Neural progenitor cell (in vitro differentiated cells): Measurements from ENCODE around the gene GABBR2. TPM values are rescaled to one million over a fixed set of nuclear protein-coding genes. Genes with fewer than 3 reads are reported as not detected.

ENCODE experiments used
- DNase-seq: peaks from one replicate; pipeline ENCODE4 v3.0.0-alpha.2; 2016; ENCODE audit warnings: low spot score
- H2AFZ ChIP-seq: fragments of 200-600 bp; sonication (generic); replicated peaks from 2 replicates; pipeline ENCODE4 v1.6.1; 2016; ENCODE audit warnings: antibody characterized with exemption
- H3F3A ChIP-seq: fragments of 200-600 bp; sonication (generic); 2 replicates; pipeline ENCODE4 v1.6.1; 2016; ENCODE audit warnings: antibody characterized with exemption, low read depth
- H3K27ac ChIP-seq: fragments of 200-600 bp; sonication (generic); 2 replicates; pipeline ENCODE4 v1.5.1; 2016; ENCODE audit warnings: mild to moderate bottlenecking
- H3K27me3 ChIP-seq: fragments of 200-600 bp; sonication (generic); 2 replicates; pipeline ENCODE4 v1.6.1; 2016; ENCODE audit warnings: mild to moderate bottlenecking, moderate library complexity
- H3K36me3 ChIP-seq: fragments of 200-600 bp; sonication (generic); 2 replicates; pipeline ENCODE4 v1.5.1; 2016
- H3K4me1 ChIP-seq: fragments of 200-600 bp; sonication (generic); 2 replicates; pipeline ENCODE4 v1.6.1; 2016; ENCODE audit warnings: mixed run types
- H3K4me2 ChIP-seq: fragments of 200-600 bp; sonication (generic); 2 replicates; pipeline ENCODE4 v1.6.1; 2016
- H3K4me3 ChIP-seq: fragments of 200-600 bp; sonication (generic); 2 replicates; pipeline ENCODE4 v1.5.1; 2016
- H3K79me2 ChIP-seq: fragments of 200-600 bp; sonication (generic); 2 replicates; pipeline ENCODE4 v1.6.1; 2016; ENCODE audit warnings: low read depth
- H3K9ac ChIP-seq: fragments of 200-600 bp; sonication (generic); 2 replicates; pipeline ENCODE4 v1.6.1; 2016
- H3K9me3 ChIP-seq: fragments of 200-600 bp; sonication (generic); 2 replicates; pipeline ENCODE4 v1.5.1; 2016; ENCODE audit warnings: low read depth
- H4K20me1 ChIP-seq: fragments of 200-600 bp; sonication (generic); 2 replicates; pipeline ENCODE4 v1.6.1; 2016; ENCODE audit warnings: low read depth
- H3K27ac Mint-ChIP-seq: 3 replicates; pipeline ENCODE4 v1.8.0; 2021; ENCODE audit warnings: mixed read lengths
- H3K27me3 Mint-ChIP-seq: 2 replicates; pipeline ENCODE4 v1.8.0; 2022; ENCODE audit warnings: low read depth, mild to moderate bottlenecking, inconsistent platforms, moderate library complexity, mixed read lengths; ENCODE audit not compliant: insufficient read depth
- H3K36me3 Mint-ChIP-seq: 3 replicates; pipeline ENCODE4 v1.8.0; 2021; ENCODE audit warnings: mixed read lengths
- H3K4me1 Mint-ChIP-seq: 3 replicates; pipeline ENCODE4 v1.8.0; 2021; ENCODE audit warnings: mixed read lengths
- H3K4me3 Mint-ChIP-seq: 3 replicates; pipeline ENCODE4 v1.8.0; 2021; ENCODE audit warnings: mild to moderate bottlenecking, moderate library complexity, mixed read lengths
- H3K9me3 Mint-ChIP-seq: 3 replicates; pipeline ENCODE4 v1.8.0; 2020; ENCODE audit warnings: mixed read lengths
- CTCF ChIP-seq: fragments of 200-600 bp; sonication (generic); IDR thresholded peaks from 2 replicates; pipeline ENCODE4 v1.5.1; 2017; ENCODE audit warnings: antibody characterized with exemption, mild to moderate bottlenecking
- EZH2 ChIP-seq: fragments of 200-600 bp; sonication (generic); IDR thresholded peaks from 2 replicates; pipeline ENCODE4 v1.6.1; 2017; ENCODE audit warnings: antibody characterized with exemption, mild to moderate bottlenecking, moderate library complexity
- EZH2phosphoT487 ChIP-seq: fragments of 200-600 bp; sonication (generic); IDR thresholded peaks from 2 replicates; pipeline ENCODE4 v1.6.1; 2017; ENCODE audit warnings: antibody characterized with exemption
- total RNA-seq: library from RNA; depleted of rRNA; stranded (reverse); fragments of >200 nt; gene quantifications from 2 replicates; pipeline ENCODE4 v1.2.3, GENCODE V29; 2015; ENCODE audit warnings: low replicate concordance

The GABBR2 gene
- total RNA-seq, 1 donor from 2014 or later = not detected

DNA sequence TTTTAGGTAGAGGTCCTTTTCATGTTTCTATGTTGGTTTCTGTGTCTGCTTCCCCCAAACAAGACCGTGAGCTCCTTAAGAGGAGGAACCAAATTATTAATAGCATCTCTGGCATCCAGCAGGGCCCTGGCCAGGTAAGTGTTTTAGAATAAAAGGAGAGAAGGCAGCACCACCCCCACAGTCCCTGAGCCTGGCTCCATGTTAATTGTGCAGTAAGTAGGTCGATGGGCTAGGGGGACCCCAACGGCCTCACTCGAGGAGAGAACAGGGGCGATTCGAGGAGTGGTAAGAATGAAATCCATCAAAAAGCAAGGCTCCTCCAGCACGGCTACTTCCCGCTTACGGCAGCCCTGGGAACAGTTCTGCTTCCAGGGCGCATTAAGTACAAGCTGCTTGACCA, 67.0 kb downstream of the GABBR2 start:
- no peaks in the 10 kb centered on the region for H3K4me1 Mint-ChIP-seq
- H3K9me3 ChIP-seq = no peaks in the 10 kb centered on the region
- no peaks in the 10 kb centered on the region for H3K27me3 ChIP-seq
- H2AFZ ChIP-seq = no peak overlapping the region
- H3K27ac ChIP-seq = no peak overlapping the region
- no peak overlapping the region for H3K9ac ChIP-seq
- H4K20me1 ChIP-seq = no peaks in the 10 kb centered on the region
- H3K27me3 Mint-ChIP-seq = peaks cover 11% of the 10 kb centered on the region
- H3K4me1 ChIP-seq = no peaks in the 10 kb centered on the region
- no peaks in the 10 kb centered on the region for H3K9me3 Mint-ChIP-seq
- H3K4me2 ChIP-seq = no peak overlapping the region
- TF ChIP-seq EZH2 (no peak), CTCF (no peak), EZH2phosphoT487 (no peak)
- H3K4me3 Mint-ChIP-seq = no peak overlapping the region
- no peaks in the 10 kb centered on the region for H3K79me2 ChIP-seq
- DNase-seq = no peak
- H3K4me3 ChIP-seq = no peak overlapping the region
- no peak overlapping the region for H3K27ac Mint-ChIP-seq
- H3F3A ChIP-seq = no peaks in the 10 kb centered on the region
- H3K36me3 Mint-ChIP-seq = no peaks in the 10 kb centered on the region
- H3K36me3 ChIP-seq = no peaks in the 10 kb centered on the region

DNA sequence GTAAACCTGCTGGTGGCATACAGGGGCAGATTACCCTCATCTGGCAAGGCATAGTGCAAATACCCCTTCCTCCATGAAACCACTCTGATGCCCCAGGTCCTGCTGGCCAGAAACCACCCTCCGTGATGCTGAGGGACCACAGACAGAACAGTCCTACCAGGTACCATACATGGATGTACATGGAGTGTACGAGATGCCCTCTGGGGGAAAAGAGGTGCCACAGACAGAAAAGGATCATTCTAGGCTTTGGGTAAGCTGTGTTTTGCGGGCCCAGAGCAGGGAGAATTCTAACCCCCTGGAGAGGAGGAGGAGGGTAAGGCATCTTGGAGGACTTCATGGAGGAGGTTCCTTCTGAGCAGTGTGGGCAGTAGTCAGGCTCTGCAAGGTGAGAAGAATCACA, 68.3 kb downstream of the GABBR2 start:
- Histone ChIP-seq H3K79me2 (no peaks in the 10 kb centered on the region), H3F3A (no peaks in the 10 kb centered on the region), H3K4me1 (no peaks in the 10 kb centered on the region), H3K4me3 (no peak overlapping the region), H3K27me3 (no peaks in the 10 kb centered on the region), H3K9ac (no peak overlapping the region), H3K27ac (no peak overlapping the region), H3K36me3 (no peaks in the 10 kb centered on the region), H2AFZ (no peak overlapping the region), H3K9me3 (no peaks in the 10 kb centered on the region), H4K20me1 (no peaks in the 10 kb centered on the region), H3K4me2 (no peak overlapping the region)
- Mint-ChIP-seq H3K4me3 (no peak overlapping the region), H3K27ac (no peak overlapping the region), H3K4me1 (no peaks in the 10 kb centered on the region), H3K36me3 (no peaks in the 10 kb centered on the region), H3K27me3 (peaks cover 9% of the 10 kb centered on the region), H3K9me3 (no peaks in the 10 kb centered on the region)
- TF ChIP-seq EZH2 = no peak
- DNase-seq = no peak

- Histone ChIP-seq H3K9ac (no peak overlapping the region), H4K20me1 (no peaks in the 10 kb centered on the region), H3K79me2 (no peaks in the 10 kb centered on the region), H3K27me3 (no peaks in the 10 kb centered on the region), H3K36me3 (no peaks in the 10 kb centered on the region), H3K4me3 (no peak overlapping the region), H3K4me2 (no peak overlapping the region), H3K9me3 (no peaks in the 10 kb centered on the region), H2AFZ (no peak overlapping the region), H3F3A (no peaks in the 10 kb centered on the region), H3K27ac (no peak overlapping the region), H3K4me1 (no peaks in the 10 kb centered on the region)
- Mint-ChIP-seq H3K27me3 (peaks cover 12% of the 10 kb centered on the region), H3K4me1 (no peaks in the 10 kb centered on the region), H3K27ac (no peak overlapping the region), H3K9me3 (no peaks in the 10 kb centered on the region), H3K4me3 (no peak overlapping the region), H3K36me3 (no peaks in the 10 kb centered on the region)
- TF ChIP-seq CTCF (no peak), EZH2phosphoT487 (no peak), EZH2 (no peak)
- DNase-seq = no peak
Observed at GRCh38 chr9:98639133-98639532, 69.6 kb downstream of the GABBR2 start.

- Mint-ChIP-seq H3K4me1 (no peaks in the 10 kb centered on the region), H3K9me3 (no peaks in the 10 kb centered on the region), H3K4me3 (no peak overlapping the region), H3K27ac (no peak overlapping the region), H3K36me3 (no peaks in the 10 kb centered on the region), H3K27me3 (peaks cover 8% of the 10 kb centered on the region)
- Histone ChIP-seq H3K4me1 (no peaks in the 10 kb centered on the region), H3K4me3 (no peak overlapping the region), H3K9me3 (no peaks in the 10 kb centered on the region), H3K27ac (no peak overlapping the region), H3K27me3 (no peaks in the 10 kb centered on the region), H3K4me2 (no peak overlapping the region), H2AFZ (no peak overlapping the region), H4K20me1 (no peaks in the 10 kb centered on the region), H3K36me3 (no peaks in the 10 kb centered on the region), H3K9ac (no peak overlapping the region), H3F3A (no peaks in the 10 kb centered on the region), H3K79me2 (no peaks in the 10 kb centered on the region)
- TF ChIP-seq EZH2phosphoT487 = no peak
- no peak for TF ChIP-seq CTCF
- TF ChIP-seq EZH2 = no peak
- no peak for DNase-seq
Observed at GRCh38 chr9:98637381-98637780, 71.4 kb downstream of the GABBR2 start.
